ENCODE data around the gene THOC2.
A peak's percentile ranks its signal among the peaks of the same experiment; 100 is the strongest.

- TF ChIP-seq SIN3A (IDR thresholded peaks at IDR 0.05; ENCODE audit: low read depth, low read length) (no peak), SP1 (IDR thresholded peaks at IDR 0.05; ENCODE audit: low read depth, low read length) (no peak), GABPA (IDR thresholded peaks at IDR 0.05; ENCODE audit: low read depth) (no peak), CTCF (IDR thresholded peaks at IDR 0.05 in 2 of 3, conservative IDR thresholded peaks at IDR 0.05 in 1 of 3; ENCODE audit: control insufficient read depth in 2 of 3, extremely low read depth in 1 of 3, insufficient read depth in 1 of 3, low read depth in 3 of 3, low read length in 3 of 3) (no peak), SRF (IDR thresholded peaks at IDR 0.05; ENCODE audit: low read depth in 2 of 2, low read length in 2 of 2) (no peak), BRCA1 (IDR thresholded peaks at IDR 0.05; ENCODE audit: low read depth, low read length) (no peak), NFYB (IDR thresholded peaks at IDR 0.05; ENCODE audit: insufficient read depth, low read depth, low read length) (no peak), SREBF1 (IDR thresholded peaks at IDR 0.05; ENCODE audit: low read length) (no peak), SPI1 (IDR thresholded peaks at IDR 0.05; ENCODE audit: borderline replicate concordance, insufficient read depth, low read depth, low read length) (peak; percentile 16; the same call in 1 of the 2 replicates), BCLAF1 (IDR thresholded peaks at IDR 0.05) (no peak)
These were observed 47.6 kb downstream of the THOC2 start for GRCh38 chrX:123685232-123685631.

Measured in GM12878 (cell line).